GM18508 (cell line): Measurements from ENCODE around the gene PSMB2.
"Not testable (repeated sequence)": the region's sequence is repeated elsewhere in the genome, so short reads cannot be mapped to it uniquely, and the experiment has no call there.

Source experiments
- ATAC-seq: cut with Tn5 transposase; IDR thresholded peaks from one replicate; pipeline ENCODE4 v1.9.1; 2021; ENCODE audit warnings: moderate number of reproducible peaks; ENCODE audit not compliant: insufficient read depth, unreplicated experiment

The PSMB2 gene

GRCh38 chr1:35641233-35641866 lies at the start of gene PSMB2:
Gene PSMB2 (minus strand): TSS chr1:35641526. CDS start chr1:35641432, 94 bp downstream.
- peak; percentile 43 for ATAC-seq

- no peak for ATAC-seq
Measured at GRCh38 chr1:35691080-35691479, 49.8 kb upstream of the PSMB2 start.

GRCh38 chr1:35690103-35690502 lies 48.8 kb upstream of the PSMB2 start:
- not testable (repeated sequence) for ATAC-seq

DNA sequence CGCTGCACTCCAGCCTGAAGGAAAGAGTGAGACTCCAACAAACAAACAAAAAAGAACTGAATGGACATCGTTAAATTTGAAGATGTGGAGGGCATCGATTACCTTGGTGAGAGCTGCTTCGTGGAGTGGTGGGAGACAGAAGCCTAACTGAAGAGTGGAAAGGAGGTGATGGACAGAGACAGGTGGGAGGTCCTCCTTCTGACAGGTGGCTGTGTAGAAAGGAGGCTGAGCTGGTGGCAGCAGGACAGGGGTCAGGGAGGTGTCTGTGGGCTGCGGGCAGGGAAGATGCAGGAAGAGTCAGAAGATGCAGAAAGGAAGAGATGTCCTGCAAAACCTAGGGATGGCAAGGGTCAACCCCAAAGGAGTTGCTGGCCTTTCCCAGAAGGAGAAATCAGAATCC lies 46.8 kb upstream of the PSMB2 start:
- ATAC-seq: no peak

- ATAC-seq: no peak
Measured at GRCh38 chr1:35683012-35683411, 41.7 kb upstream of the PSMB2 start.

GRCh38 chr1:35680271-35680670 lies 38.9 kb upstream of the PSMB2 start:
- ATAC-seq: no peak

- no peak for ATAC-seq
Measured at GRCh38 chr1:35675773-35676172, 34.4 kb upstream of the PSMB2 start.

- ATAC-seq: no peak
Measured at GRCh38 chr1:35674111-35674510, 32.8 kb upstream of the PSMB2 start.

DNA sequence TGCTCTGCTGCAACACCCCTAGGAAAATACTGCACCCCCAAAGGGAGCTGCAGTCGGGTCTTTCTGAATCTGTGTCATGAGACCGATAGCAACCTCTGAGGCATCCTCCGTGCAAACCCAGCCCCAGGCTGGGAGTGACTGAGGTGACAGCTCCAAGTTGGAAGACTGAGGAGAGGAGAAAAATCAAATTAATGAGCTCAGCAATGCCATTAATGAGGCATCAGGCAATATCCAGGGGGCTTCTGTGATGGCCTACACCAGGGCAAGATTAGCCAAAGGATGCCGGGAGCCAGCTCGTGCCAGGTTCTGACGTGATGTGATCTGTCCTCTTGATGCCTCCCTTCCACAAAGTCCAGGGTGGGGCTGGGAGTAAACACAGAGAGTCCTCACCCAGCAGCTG lies 30.8 kb upstream of the PSMB2 start:
- ATAC-seq: no peak

- no peak for ATAC-seq
Measured at GRCh38 chr1:35668506-35668905, 27.2 kb upstream of the PSMB2 start.

GRCh38 chr1:35666916-35667315 lies 25.6 kb upstream of the PSMB2 start:
- ATAC-seq: no peak

DNA sequence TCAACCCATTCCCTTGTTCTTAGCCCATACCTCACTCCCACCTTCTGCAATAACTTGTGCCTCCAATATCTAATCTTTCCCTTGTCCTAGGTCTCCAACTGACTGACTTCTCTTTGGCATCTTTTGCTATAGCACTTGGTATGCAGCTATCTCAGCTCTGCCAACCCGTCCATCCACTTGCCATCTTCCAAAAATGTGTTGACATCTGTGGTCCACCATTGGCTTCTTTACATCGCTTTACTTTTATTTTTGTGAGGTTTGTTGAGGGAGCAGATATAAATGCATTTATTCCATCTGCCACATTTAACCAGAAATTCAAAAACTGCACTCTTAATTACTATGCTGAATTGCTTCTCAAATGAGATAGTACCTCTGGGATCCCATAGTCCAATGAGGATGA lies 24.9 kb upstream of the PSMB2 start:
- ATAC-seq: no peak

- ATAC-seq: no peak
Measured at GRCh38 chr1:35663434-35663833, 22.1 kb upstream of the PSMB2 start.

DNA sequence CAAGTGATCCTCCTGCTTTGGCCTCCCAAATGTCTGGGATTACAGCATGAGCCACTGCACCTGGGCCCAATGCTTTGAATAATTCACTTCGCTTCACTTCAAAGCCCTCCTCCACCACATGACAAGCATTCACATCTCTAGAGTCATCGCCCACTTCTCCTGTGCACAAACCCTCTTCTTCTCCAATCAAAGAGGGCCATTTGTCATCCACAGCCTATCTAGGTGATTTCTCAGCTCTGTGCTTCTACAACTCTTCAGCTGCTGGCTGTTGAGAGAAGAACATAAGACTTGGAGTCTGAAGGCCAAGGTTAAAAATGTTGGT lies 20.1 kb upstream of the PSMB2 start:
- ATAC-seq: no peak

GRCh38 chr1:35660581-35661473 lies 19.5 kb upstream of the PSMB2 start:
- ATAC-seq: no peak

DNA sequence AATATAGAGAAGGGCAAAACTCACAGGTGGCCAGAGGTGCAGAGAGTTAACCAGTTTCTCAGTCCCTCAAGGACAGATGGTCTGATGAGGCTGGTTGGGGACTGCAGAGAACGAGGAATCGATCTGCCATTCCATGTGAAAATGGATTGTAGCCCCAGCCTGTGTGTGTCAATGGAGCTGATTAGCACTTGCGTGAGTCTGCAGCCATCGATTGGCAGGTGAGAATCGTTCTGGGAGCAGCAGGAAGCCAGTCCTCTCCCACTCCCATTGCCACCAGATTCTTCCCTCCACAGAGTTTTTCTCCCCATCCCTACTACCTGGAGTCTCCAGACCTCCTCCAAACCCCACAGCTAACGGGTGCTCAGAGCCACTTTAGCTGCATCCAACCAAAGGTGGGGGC lies 18.3 kb upstream of the PSMB2 start:
- no peak for ATAC-seq

GRCh38 chr1:35657851-35658250 lies 16.5 kb upstream of the PSMB2 start:
- ATAC-seq: no peak

- no peak for ATAC-seq
Measured at GRCh38 chr1:35656863-35657232, 15.5 kb upstream of the PSMB2 start.

- no peak for ATAC-seq
Measured at GRCh38 chr1:35656148-35656862, 15.0 kb upstream of the PSMB2 start.

DNA sequence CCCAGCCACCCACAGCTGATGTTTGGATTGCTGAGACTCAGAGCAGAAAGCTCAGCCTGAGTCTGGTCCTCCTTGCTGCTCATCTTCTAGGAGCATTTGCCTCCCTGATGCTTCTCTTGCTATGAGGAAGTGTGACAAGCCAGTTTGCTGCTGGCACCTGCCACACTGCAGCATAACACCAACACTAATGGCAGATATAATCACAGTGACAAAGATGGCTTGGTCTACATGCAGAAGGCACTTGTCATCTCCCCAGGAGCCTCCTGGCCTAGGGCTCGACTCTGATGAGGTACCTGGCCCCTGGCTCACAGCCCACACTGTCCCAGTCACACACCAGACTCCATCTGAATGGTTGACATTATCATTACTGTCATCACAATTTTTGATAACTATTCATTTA lies 13.9 kb upstream of the PSMB2 start:
- no peak for ATAC-seq

GRCh38 chr1:35650416-35650815 lies 9.1 kb upstream of the PSMB2 start:
- ATAC-seq: no peak
